Smooth muscle cell (in vitro differentiated cells): ENCODE results near the gene MGMT. TPM values are rescaled to one million over a fixed set of nuclear protein-coding genes. Genes with fewer than 3 reads are reported as not detected.

Experiments
- DNase-seq: peaks from one replicate; lab custom pipeline; 2025; ENCODE audit not compliant: unreplicated experiment; lab: John Stamatoyannopoulos, UW
- H2AFZ ChIP-seq: fragments of 200-600 bp; sonication (generic); 2 replicates; pipeline ENCODE4 v1.6.0; 2016; ENCODE audit warnings: antibody characterized with exemption, low read depth, mild to moderate bottlenecking
- H3F3A ChIP-seq: fragments of 200-600 bp; sonication (generic); 2 replicates; pipeline ENCODE4 v1.6.0; 2017; ENCODE audit warnings: antibody characterized with exemption, low read depth
- H3K27ac ChIP-seq: fragments of 200-600 bp; sonication (generic); 2 replicates; pipeline ENCODE4 v1.5.1; 2016; ENCODE audit warnings: low read depth, mild to moderate bottlenecking
- H3K27me3 ChIP-seq: fragments of 200-600 bp; sonication (generic); 2 replicates; pipeline ENCODE4 v1.6.1; 2016; ENCODE audit warnings: low read depth, mild to moderate bottlenecking
- H3K36me3 ChIP-seq: fragments of 200-600 bp; sonication (generic); 2 replicates; pipeline ENCODE4 v1.5.1; 2016; ENCODE audit warnings: low read depth
- H3K4me1 ChIP-seq: fragments of 200-600 bp; sonication (generic); 2 replicates; pipeline ENCODE4 v1.5.1; 2016; ENCODE audit warnings: low read depth
- H3K4me2 ChIP-seq: fragments of 200-600 bp; sonication (generic); 2 replicates; pipeline ENCODE4 v1.6.0; 2016; ENCODE audit warnings: mild to moderate bottlenecking
- H3K4me3 ChIP-seq: fragments of 200-600 bp; sonication (generic); 2 replicates; pipeline ENCODE4 v1.5.1; 2016; ENCODE audit warnings: mild to moderate bottlenecking
- H3K79me2 ChIP-seq: fragments of 200-600 bp; sonication (generic); 2 replicates; pipeline ENCODE4 v1.6.0; 2016; ENCODE audit warnings: low read depth, mild to moderate bottlenecking
- H3K9ac ChIP-seq: fragments of 200-600 bp; sonication (generic); 2 replicates; pipeline ENCODE4 v1.6.0; 2016; ENCODE audit warnings: low read depth
- H3K9me3 ChIP-seq: fragments of 200-600 bp; sonication (generic); replicated peaks from 2 replicates; pipeline ENCODE4 v1.5.1; 2016; ENCODE audit warnings: low read depth
- H4K20me1 ChIP-seq: fragments of 200-600 bp; sonication (generic); 2 replicates; pipeline ENCODE4 v1.6.0; 2016; ENCODE audit warnings: low read depth
- CTCF ChIP-seq: fragments of 200-600 bp; sonication (generic); IDR thresholded peaks from 2 replicates; pipeline ENCODE4 v1.5.1; 2017; ENCODE audit warnings: borderline replicate concordance, mild to moderate bottlenecking, antibody characterized with exemption; ENCODE audit not compliant: insufficient read depth, poor library complexity, severe bottlenecking
- WGBS: methylation state at CpG from one replicate; pipeline ENCODE4 v1.1.7; 2016; ENCODE audit warnings: low lambda C conversion rate; 5-methylcytosine and 5-hydroxymethylcytosine counted together
- polyA plus RNA-seq: library from polyadenylated mRNA; unstranded; fragments of >200 nt; fragmentation: Nextera tagmentation; extraction: Ambion mirVana; gene quantifications from 2 replicates; pipeline ENCODE4 v1.2.1, GENCODE V29; 2016
- total RNA-seq: library from RNA; depleted of rRNA; stranded (reverse); fragments of >200 nt; gene quantifications from 2 replicates; pipeline ENCODE4 v1.2.3, GENCODE V29; 2014

MGMT gene
- total and polyA plus RNA-seq, 2 experiments from 2014 or later, result 21.0 to 33.0 TPM

DNA sequence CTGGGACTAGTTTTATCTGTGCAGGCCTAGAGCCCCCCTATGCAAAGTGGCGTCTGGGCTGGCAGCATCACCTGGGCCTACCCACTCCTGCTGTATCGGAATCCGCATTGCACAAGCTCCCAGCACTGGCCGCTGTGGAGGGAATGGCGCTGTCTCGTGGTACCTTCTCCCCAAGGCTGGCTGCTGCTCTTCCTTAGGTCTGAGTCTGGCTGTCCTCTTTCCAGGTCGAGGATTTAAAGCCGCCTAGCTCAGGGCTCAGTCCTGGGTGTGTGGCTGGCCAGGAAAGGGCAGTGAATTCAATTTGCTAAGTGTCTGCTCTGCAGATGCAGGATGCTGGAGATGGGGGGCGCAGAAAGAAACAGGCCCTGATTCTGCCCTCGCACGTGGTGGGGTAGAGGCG lies 44.7 kb downstream of the MGMT start:
- Histone ChIP-seq H4K20me1 (peaks cover 8% of the 10 kb centered on the region), H3K4me3 (no peak overlapping the region), H3K27ac (no peak overlapping the region), H3K79me2 (no peaks in the 10 kb centered on the region), H3K4me1 (no peaks in the 10 kb centered on the region), H3K4me2 (no peak overlapping the region), H3K27me3 (no peaks in the 10 kb centered on the region), H3K9me3 (no peaks in the 10 kb centered on the region), H2AFZ (no peak overlapping the region), H3K36me3 (no peaks in the 10 kb centered on the region), H3F3A (no peaks in the 10 kb centered on the region), H3K9ac (no peak overlapping the region)
- DNase-seq, result no peak
- WGBS, result 92% methylated on average over 12 of the region's 12 CpGs
- TF ChIP-seq CTCF, result no peak

GRCh38 chr10:129513312-129513711 lies 46.3 kb downstream of the MGMT start:
- 75% methylated on average over 8 of the region's 8 CpGs for WGBS

DNA sequence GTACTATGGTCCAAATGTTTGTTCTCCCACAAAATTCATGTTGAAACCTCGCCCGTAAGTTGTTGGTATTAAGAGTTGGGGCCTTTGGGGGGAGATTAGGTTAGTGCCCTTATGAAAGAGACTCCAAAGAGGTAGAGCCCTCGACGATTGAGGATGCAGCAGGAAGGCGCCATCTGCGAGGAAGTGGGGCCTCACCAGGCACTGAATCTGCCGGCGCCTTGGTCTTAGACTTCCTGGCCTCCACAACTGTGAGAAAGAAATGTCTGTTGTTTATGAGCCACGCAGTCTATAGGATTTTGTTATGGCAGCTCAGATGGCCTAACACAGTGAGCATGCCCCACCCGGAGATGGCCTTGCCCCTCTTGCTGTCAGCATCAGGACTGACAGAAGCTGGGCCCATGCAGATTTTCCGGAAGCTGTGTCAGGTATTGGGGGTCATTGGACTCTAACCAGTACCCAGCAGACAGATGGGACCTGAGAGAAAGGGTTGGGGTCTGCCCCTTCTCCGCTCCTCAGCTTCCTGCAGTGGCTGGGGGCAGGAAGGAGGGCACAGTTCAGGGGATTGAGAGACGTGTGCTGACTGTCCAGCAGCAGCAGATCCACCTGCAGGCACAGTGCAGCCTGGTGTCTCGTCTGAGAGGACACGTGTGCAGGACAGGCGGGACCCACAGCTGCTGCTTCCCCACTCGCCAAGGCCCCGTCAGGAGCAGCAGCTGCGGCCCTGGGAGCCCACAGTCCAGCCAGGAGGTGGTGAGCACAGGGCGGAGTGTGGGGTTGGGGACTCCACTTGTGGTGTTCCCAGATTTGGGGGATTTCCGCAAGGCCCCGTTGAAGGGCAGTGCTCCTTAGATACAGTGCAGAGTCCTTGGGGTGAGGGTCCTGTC lies 47.8 kb downstream of the MGMT start:
- Histone ChIP-seq H3K4me3 (no peak overlapping the region), H3K4me1 (no peaks in the 10 kb centered on the region), H3K27ac (no peak overlapping the region), H3K9ac (no peak overlapping the region), H3K79me2 (no peaks in the 10 kb centered on the region), H3K27me3 (no peaks in the 10 kb centered on the region), H4K20me1 (no peaks in the 10 kb centered on the region), H3K36me3 (no peaks in the 10 kb centered on the region), H3F3A (no peaks in the 10 kb centered on the region), H3K4me2 (no peak overlapping the region), H3K9me3 (no peaks in the 10 kb centered on the region), H2AFZ (no peak overlapping the region)
- 90% methylated on average over 22 of the region's 22 CpGs for whole genome bisulfite sequencing
- DNase-seq, result no peak
- no peak for TF ChIP-seq CTCF

More at GRCh38 chr10:129513312-129513711, 46.3 kb downstream of the MGMT start:
- Histone ChIP-seq H4K20me1 (no peaks in the 10 kb centered on the region), H3K27me3 (no peaks in the 10 kb centered on the region), H3K9me3 (no peaks in the 10 kb centered on the region), H3K27ac (no peak overlapping the region), H3K4me2 (no peak overlapping the region), H3K36me3 (no peaks in the 10 kb centered on the region), H3K79me2 (no peaks in the 10 kb centered on the region), H3K4me1 (no peaks in the 10 kb centered on the region), H2AFZ (no peak overlapping the region), H3K4me3 (no peak overlapping the region), H3F3A (no peaks in the 10 kb centered on the region), H3K9ac (no peak overlapping the region)
- TF ChIP-seq CTCF, result no peak
- DNase-seq, result no peak
